GM21390 (cell line): ENCODE results near the gene ADAMTS10.
"Not testable (repeated sequence)": the region's sequence is repeated elsewhere in the genome, so short reads cannot be mapped to it uniquely, and the experiment has no call there.

Experiments
- ATAC-seq: cut with Tn5 transposase; IDR thresholded peaks from one replicate; pipeline ENCODE4 v1.9.1; 2021; ENCODE audit not compliant: unreplicated experiment

The ADAMTS10 gene

DNA sequence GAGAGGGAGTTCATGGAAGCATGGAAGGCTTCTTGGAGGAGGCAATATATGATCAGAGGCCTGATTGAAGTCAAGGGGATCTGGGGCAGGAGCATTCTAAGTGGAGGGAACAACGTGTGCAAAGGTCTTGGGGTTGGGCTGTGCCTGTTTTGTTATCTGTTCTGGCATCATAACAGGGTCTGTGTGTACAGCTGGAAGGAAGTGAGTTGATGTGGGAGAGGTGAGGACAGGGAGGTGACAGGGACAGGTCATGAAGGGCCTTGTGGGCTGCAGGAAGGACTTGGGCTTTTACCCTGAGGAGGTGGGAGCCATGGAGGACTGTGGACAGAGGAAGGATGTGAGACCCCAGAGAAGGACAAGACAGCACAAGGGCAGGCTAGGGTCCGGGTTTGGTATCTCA is 18.7 kb upstream of the ADAMTS10 start:
- no peak for ATAC-seq

DNA sequence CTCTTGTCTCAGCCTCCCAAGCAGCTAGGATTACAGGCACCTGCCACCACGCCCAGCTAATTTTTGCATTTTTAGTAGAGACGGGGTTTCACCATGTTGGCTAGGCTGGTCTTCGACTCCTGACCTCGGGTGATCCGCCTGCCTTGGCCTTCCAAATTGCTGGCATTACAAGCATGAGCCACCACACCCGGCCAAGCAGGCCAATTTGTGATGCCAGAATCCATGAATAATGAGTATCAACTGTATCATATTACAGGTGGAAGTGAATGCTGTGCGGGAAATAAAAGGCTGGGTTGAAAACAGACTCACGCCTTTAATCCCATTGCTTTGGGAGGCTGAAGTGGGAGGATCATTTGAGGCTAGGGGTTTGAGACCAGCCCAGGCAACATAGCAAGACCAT is 16.3 kb upstream of the ADAMTS10 start:
- ATAC-seq, result no peak

DNA sequence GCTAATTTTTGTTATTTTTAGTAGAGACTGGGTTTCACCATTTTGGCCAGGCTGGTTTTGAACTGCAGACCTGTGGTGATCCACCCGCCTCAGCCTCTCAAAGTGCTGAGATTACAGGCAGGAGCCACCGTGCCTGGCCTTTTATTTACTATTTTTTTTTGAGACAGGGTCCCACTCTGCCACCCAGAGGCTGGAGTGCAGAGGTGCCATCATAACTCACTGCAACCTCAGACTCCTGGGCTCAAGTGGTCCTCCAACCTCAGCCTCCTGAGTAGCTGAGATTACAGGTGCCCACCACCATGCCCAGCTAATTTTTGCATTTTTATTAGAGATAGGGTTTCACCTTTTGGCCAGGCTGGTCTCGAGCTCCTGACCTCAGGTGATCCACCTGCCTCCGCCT is 12.4 kb upstream of the ADAMTS10 start:
- not testable (repeated sequence) for ATAC-seq

DNA sequence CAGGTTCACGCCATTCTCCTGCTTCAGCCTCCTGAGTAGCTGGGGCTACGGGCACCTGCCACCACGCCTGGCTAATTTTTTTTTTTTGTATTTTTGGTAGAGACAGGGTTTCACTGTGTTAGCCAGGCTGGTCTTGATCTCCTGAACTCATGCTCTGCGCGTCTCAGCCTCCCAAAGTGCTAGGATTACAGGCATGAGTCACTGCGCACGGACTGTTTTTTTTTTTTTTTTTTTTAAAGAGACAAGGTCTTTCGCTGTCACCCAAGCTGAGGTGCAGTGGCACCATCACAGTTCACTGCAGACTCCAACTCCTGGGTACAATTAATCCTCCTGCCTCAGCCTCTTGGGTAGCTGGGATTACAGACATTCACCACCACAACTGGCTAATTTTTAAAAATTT is 8.2 kb upstream of the ADAMTS10 start:
- ATAC-seq, result no peak

DNA sequence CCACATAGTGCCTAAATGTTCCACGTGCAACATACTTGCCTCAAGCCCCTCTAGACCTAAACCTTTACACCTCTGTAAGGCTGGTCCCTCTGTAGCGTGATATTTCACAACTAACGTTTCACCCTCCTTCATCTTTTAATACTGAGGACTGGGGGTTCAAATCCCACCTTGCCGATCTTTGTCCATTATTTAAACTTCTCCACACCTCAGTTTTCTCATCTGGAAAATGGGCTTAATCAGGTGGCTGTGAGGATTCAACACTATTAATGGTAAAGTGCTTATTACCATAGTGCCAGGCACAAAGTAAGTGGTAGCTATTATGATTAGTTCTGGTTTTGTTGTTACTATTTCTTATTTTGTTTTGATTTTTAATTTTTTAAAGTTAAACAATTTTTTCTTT is 7.5 kb upstream of the ADAMTS10 start:
- no peak for ATAC-seq

DNA sequence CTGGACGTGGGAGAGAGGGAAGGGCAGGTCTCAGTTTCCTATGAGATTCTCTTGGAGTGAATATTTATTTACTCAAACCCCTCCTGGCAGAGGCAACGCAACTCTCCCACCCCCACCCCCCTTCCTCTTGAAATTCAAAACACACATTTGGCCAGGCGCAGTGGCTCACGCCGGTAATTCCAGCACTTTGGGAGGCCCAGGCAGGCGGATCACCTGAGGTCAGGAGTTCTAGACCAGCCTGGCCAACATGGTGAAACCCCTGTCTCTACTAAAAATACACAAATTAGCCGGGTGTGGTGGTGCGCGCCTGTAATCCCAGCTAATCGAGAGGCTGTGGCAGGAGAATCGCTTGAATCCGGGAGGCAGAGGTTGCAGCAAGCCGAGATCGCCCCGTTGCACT is 6.8 kb upstream of the ADAMTS10 start:
- ATAC-seq, result not testable (repeated sequence)

DNA sequence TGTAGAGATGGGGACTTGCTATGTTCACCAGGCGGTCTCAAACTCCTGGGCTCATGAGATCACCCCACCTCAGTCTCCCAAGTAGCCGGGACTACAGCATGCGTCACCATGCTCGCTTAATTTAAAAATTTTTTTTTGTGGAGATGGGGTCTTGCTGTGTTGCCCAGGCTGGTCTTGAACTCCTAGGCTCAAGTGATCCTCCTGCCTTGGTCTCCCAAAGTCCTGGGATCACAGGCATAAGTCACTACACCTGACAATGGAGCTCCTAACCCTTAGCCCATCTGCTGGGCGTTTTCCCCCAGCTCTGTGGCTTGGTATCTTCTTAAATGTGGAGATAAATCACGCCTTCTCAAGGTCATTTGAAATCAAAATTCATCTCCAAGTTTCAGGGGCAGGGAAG is 6.3 kb upstream of the ADAMTS10 start:
- no peak for ATAC-seq

DNA sequence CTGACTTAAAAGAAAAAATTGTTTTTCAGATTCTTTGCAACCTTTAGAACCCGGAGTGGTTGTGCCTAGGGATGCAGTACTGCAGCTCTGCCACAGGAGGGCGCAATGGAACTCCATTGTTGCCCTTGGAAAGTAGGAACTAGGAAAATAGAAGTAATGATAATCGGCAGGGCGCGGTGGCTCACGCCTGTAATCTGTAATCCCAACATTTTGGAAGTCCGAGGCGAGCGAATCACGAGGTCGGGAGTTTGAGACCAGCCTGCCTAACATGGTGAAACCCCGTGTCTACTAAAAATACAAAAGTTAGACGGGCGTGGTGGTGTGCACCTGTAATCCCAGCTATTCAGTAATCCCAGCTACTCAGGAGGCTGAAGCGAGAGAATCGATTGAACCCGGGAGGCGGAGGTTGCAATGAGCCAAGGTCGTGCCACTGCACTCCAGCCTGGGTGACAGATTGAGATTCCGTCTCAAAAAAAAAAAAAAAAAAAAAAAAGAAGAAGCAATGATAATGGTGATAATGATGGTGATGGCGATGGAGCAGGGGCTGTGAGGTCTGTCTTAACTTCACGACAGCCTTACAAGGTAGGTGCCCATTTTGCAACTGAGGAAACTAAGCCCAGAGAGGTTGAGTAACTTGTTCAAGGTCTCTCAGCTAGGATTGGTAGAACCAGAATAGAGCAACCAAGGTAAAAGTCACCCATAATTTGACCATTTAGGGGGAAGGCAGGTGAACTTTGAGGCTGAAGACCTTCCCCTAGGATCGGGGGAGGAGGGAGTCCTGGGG is 5.5 kb upstream of the ADAMTS10 start:
- no peak for ATAC-seq

DNA sequence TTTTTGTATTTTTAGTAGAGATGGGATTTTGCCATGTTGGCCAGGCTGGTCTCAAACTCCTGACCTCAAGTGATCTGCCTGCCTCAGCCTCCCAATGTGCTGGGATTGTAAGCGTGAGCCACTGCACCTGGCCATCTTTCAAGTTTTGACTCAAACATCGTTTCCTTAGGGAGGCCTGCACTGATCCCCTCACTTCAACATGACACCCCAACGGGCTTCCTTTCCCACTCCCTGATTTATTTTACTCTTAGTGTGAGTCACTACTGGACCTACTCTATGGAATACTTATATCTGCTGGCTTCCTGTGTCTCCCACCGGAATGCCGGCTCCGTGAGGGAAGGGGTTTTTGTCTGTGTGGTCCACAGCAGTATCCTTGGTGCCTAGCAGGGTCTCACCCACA is 4.5 kb upstream of the ADAMTS10 start:
- ATAC-seq, result no peak

DNA sequence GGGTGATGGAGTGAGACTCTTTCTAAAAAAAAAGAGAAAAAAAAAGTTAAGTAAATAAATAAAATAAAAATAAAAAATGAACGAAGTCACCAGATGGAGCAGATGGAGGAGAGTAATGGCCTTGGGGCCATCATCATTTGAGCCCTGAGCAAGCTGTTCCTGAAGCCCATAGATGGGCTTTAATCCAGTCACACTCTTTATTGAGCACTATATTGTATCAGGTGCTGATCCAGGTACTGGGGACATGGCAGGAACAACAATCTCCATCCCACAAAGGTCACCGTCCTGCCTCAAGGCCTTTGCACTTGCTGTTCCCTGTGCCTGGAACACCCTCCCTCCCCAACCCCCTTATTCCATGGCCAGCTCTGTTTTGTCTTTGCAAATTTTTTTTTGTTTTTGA is 3.9 kb upstream of the ADAMTS10 start:
- ATAC-seq, result no peak

DNA sequence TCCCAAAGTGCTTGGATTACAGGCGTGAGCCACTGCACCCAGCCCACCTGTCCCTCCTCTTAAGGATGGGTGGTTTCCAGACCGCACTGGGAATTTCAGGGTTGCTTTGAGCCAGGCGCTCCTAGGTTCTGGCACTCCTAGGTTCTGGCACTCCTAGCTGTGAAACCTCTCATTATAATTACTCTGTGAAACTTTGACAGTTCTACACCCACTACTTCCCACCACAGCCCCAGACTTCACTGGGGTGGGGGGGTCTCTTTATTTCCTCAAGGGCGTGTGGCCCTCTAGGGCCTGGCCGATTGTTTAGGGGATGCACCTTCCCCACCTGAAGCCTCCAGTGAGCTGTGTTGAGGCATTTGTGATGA is 2.3 kb upstream of the ADAMTS10 start:
- ATAC-seq, result no peak

DNA sequence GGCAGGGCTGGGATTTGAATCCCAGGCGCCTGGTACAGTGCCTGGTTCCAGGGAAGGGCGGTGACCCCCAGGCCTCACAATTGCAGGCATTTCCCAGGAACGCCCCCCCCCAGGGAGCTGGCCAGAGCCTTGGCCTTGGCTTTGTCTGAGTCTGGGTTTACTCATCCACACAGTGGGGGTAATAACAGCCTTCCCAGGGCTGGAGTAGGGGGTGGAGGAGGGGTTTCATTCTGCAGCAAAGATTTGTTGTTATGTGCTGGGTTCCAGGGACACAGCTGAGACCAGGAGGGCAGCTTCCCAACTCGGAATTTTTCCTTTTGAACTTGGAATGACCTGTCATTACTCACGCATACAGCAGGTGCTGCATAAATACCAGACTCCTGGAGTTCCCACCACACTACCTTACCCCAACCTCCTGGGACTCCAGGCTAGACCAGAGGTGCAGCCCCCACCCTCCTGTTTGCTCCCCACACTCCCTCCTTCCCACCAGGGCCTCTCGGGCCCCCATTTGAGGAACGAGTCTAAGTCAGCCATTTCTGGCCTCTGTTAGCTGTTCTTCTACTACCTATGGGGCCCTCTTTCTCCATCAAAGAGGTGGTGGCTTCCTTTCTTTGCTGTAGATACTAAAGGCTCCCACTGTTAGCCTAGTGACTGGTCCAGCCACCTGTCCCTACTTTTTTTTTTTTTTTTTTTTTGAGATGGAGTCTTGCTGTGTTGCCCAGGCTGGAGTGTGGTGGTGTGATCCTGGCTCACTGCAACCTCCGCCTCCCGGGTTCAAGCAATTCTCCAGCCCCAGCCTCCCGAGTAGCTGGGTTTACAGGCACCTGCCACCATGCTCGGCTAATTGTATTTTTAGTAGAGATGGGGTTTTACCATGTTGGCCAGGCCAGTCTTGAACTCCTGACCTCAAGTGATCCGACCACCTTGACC is 1.6 kb upstream of the ADAMTS10 start:
- ATAC-seq, result no peak

DNA sequence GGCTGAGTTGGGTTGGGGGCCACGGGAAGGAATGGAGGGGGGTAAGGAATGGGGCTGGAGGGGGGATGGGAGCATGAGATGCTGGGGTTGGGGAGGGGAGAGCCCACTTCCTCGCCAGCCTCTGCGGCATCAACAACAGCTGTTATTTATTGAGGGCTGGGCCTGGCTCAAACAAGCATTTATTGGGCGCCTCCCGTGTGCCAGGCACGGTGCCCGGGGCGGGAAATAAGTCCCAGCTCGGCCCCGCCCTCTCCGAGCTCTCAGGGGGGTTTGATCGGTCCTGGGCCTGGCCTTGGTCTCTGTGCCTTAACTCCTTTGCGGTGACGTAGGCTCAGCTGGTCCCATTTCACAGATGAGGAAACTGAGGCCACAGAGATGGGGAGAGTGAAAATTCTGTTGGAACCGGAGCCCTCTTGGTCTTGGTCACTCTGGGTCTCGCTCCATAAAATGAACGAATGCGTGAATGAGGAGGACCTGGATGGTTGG is 919 bp upstream of the ADAMTS10 start:
- no peak for ATAC-seq

DNA sequence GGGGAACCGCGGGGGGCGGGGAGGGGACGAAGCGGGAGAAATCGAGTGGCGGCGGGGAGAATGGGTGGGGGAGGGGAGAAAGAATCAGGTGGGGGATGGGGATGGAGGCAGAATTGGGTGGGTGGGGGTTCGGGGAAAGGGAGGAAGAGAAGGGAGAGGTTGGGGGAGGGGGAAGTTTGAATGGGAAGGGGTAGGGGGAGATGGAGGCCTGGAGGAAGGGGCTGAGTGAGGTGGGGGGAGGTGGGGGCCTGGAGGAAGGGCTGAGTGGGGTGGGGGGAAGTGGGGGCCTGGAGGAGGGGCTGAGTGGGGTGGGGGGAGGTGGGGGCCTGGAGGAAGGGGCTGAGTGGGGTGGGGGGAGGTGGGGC is 403 bp upstream of the ADAMTS10 start:
- ATAC-seq, result no peak

DNA sequence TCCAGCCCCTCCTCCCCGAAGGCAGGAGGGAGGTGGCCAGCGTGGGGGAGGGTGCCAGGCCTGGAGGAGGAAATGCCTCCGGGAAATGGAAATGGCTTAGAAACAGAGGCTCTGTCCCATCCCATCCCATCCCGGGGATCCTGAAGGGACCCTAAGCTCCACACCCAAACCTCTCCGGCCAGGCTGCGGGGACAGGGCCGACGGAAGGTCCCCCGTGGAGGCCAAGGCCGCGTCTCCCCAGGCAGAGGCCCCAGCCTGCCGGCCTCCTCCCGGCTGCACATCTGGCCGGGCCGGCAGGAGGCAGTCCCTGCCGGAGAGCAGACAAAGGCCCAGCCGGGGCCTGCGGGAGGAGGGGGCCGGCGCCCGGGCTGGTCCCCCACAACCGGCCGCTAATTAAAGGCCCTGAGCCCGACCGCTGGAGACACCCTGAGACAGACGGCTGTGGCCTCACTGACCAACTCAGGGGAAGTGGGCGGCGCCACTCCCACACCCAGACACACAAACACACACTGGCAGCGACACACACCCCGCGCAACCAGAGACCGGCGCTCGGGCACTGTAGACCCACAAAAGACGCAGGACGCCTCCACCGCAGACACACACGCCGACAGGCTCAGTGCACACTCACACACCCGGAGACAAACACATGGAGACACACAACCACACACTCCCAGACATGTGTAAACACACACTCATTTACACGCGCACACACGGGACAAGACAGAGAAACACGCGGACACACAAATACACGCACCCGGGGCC is 1.1 kb downstream of the ADAMTS10 start:
- ATAC-seq, result no peak

DNA sequence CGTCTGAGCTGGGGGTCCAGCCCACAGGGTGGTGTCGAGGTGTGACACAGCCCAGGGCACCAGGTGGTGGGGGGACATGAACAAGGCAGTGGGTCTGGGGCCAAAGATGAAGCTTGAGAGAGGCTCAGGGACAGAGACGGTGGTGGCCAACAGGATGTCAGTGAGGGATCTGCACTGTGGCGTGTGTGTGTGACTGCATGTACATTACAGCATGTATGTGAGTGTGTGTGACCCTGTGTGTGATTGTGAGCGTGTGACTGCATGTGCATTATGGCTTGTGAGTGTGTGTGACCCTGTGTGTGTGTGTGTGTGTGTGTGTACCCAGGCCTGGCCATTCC is 1.6 kb downstream of the ADAMTS10 start:
- no peak for ATAC-seq

DNA sequence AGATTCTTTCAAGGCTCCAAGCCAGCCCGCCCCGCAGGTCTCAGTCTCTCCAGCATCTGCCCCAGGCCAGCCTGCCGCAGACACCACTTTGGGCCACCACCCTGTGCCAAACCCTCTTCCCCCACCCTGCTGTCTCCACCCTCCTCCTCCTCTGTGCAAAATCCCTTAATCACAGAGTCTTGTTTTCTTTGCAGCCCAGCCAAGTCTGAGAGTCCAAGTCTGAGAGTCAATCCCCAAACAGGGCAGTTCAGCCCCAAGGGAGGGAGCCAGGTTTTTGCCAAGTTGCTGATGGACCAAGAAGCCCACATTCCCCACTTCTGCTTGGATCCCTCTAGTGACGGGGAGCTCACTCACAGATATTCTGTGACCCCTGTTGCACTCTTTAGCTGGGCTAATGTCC is 3.1 kb downstream of the ADAMTS10 start:
- no peak for ATAC-seq

DNA sequence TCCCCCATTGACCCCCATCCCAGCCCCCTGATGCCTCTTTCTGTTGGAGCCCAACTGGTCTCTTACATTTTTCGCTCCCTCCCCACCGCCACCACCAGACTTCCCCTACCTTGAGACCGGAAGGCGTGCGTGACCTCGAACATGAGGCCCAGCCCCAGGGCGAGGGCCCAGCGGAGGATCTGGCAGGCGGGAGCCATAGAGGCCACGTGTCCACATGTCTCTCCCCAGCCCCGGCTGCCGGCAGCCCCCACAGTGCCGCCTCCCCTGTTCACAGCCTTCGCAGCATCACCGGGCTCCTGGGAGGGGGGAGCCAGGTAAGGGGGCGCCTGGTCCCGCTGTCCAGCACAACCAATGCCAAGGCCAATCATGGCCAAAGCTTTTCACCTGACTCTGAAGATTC is 5.0 kb downstream of the ADAMTS10 start:
- no peak for ATAC-seq

DNA sequence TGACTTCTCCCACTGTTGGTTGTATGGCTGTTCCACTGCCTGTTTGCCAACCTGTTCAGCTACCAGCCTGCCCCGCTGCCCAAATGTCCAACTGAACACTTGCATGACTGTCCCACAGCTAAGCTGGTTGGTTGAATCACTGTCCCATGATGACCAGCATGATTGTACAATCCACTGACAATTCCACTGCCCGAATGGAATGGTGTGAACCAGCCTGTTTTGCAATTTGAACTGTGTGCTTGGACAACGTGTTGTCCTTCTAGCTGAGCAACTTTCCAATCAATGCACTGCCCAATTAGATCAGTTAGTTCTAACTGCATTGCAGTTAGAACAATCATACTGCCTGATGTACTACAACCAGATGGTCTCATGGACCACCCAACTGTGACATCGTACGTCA is 8.7 kb downstream of the ADAMTS10 start:
- no peak for ATAC-seq

DNA sequence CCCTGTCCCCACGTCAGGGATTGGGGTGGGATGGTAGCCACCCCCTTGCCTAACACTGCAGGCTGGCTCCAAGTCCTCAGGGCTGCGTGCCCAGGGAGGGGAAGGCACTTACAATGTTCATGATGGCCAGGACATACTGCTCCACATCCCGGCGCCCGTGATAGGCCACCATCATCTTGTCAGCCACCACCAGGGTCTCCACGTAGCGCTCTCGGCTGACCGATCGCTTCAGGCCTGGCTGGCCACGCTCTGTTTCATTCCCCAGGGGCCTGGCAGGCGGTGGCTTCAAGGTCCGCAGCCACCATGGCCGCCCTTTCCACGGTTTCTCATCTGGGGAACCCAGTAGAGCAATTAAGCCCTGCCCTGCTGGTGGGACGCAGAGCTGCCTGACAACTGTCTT is 9.7 kb downstream of the ADAMTS10 start:
- ATAC-seq, result no peak

DNA sequence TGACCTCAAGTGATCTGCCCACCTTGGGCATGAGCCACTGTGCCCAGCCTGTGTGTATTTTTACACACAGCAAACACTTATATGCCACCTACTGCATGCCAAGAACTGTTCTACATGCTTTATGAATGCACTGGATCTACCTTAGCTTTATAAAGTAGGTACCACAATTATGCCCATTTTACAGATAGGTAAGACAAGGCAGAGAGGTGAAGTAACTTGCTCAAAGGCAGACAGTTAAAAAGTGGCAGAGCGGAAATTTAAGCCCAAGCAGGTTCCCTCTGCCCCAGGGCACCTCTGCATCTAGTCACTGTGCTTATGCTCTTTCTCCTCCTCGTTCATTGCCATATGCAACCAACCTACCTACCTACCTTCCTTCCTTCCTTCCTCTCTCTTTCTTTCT is 10.5 kb downstream of the ADAMTS10 start:
- ATAC-seq, result no peak

DNA sequence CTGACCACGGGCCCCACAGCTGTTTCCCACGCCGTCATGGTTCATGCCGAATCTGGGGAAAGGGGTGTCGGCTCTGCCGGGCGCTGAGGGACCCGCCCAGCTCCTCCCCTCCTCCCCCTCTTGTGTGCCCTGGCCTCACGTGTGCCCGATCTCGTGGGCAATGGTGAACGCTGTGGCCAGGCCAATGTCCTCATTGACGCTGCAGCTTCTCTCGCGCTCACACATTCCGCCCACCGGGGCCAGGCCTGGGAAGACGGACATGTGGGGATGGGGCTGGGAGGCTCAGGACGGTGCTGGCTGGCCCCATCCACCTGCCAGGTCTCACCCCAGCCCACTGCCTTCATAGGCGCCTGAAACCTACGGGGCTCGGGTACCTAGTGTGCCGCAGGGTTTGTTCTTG is 14.3 kb downstream of the ADAMTS10 start:
- ATAC-seq, result no peak
